Ureter (tissue), 1 donor: ENCODE measurements around the gene SOD2. TPM values are rescaled to one million over a fixed set of nuclear protein-coding genes. Genes with fewer than 3 reads are reported as not detected.
"Not testable (repeated sequence)": the region's sequence is repeated elsewhere in the genome, so short reads cannot be mapped to it uniquely, and the experiment has no call there.

Experiments used
- DNase-seq: peaks from one replicate; pipeline ENCODE4 v3.0.0-alpha.2; 2020; ENCODE audit warnings: low spot score
- total RNA-seq: library from RNA; stranded (reverse); gene quantifications from one replicate; pipeline ENCODE4 v1.2.4, GENCODE V29; 2023
- donor health status: DM: yes; HTN: yes; CAD: no.

The SOD2 gene
- total RNA-seq, 1 donor from 2014 or later: 238 TPM

DNA sequence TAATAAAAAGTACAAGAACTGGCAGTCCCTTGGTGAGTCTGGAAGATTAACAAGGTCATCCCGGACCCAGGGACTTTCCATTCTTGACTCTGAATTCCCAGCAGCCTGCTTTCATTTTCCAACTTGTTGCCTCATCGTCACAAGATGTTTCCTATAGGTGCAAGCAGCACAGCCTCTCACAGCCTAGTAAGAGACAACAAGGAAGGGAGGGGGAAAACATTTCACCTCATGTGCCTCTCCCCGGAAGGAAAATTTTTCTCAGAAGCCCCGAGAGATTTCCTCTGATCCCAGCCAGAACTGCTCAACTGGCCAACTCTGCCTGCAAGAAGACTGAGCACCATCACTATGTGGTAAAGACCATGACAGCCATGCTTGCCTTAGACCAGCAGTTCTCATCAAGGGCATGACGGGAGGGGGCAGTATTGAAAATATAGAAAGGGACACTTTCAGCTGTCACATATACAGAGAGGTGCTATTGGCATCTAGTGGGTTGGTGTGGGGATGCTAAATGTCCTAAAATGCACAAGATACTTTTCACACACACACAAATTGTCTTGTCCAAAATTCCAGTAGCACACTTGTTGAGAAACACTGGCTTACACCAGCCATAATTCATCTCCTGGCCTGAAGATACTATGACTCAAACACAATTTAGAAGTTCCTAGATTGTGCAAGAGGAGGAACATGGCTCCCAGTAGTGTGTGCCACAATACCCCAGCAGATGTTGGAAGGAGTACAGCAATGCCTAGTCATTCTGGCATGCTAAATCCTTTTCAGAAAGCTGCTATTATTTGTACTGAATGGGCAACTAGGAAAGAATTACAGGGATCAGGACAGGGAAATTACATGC is 23.4 kb upstream of the SOD2 start:
- DNase-seq: peak; percentile 59

DNA sequence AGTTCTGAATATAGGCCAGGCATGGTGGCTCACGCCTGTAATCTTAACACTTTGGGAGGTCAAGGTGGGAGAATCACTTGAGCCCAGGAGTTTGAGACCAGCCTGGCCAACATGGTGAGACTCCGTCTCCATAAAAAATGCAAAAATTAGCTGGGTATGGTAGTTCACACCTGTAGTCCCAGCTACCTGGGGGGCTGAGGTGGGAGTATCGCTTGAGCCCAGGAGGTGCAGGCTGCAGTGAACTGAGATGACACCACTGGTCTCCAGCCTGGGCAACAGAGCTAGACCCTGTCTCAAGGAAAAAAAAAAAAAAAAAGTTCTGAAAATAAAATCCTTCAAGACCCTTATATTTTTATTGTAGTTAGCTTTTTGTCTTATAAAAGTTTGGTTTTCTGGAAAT is 22.6 kb upstream of the SOD2 start:
- DNase-seq: no peak

DNA sequence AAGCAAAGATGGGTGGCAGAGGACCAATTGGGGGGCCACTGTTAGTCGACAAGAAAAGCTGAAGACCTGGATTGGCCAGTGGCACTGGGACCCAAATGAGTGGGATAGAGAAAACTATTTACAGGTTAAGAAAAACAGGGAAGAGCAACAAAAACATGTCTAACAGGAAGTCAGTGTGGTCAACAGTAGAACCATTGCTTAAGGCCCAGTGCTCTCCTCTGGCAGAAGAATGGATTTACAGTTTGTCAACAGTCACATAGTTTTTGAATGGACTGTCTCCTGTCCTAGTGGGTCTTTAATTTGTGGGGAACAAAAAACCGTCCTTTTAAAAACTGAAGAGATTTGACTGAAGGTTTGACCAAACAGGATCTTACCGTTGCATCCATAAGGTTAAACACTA is 22.1 kb upstream of the SOD2 start:
- no peak for DNase-seq

DNA sequence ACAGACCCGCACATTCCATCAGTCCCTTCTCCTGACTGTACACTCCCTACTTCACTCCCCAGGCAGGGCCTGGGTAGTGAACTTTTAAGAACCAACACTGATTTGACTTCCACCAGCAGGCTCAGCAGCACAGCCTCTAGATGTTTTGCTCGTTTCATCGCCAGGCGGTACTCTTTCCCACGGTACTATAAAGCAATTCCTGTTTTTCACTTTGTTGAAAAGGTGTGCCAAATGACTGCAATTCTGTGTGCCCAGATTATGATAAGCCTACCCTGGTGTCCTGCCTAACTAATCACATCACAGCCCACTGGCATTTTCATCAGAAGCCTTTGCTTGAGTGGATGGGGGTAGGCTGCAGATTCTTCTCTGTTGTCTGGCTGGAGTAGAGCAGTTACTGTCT is 21.4 kb upstream of the SOD2 start:
- DNase-seq: no peak

DNA sequence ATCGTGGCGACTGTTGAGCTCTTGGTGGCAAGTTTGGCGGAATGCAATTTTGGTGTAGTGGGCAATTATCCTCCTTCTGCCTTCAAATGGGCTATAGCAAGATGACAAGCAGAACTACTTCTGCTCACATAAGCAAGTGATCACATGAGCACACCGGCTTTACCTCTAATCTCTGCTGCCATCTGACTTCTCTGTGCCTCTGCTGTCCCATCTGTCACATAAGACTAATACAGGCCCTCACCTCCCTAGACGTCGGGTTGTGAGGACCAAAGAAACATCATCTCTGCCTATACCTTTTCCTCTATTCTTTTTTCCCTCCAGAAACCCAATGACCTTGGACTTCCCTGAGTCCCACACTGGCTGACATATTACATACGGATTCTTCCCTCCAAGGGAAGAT is 20.9 kb upstream of the SOD2 start:
- DNase-seq: no peak

DNA sequence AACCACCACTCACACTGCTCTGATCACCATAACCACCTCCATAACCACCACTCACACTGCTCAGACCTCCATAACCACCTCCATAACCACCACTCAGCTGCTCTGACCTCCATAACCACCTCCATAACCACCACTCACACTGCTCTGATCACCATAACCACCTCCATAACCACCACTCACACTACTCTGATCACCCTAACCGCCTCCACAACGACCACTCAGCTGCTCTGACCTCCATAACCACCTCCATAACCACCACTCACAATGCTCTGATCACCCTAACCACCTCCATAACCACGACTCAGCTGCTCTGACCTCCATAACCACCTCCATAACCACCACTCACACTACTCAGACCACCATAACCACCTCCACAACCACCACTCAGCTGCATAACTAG is 19.3 kb upstream of the SOD2 start:
- not testable (repeated sequence) for DNase-seq

DNA sequence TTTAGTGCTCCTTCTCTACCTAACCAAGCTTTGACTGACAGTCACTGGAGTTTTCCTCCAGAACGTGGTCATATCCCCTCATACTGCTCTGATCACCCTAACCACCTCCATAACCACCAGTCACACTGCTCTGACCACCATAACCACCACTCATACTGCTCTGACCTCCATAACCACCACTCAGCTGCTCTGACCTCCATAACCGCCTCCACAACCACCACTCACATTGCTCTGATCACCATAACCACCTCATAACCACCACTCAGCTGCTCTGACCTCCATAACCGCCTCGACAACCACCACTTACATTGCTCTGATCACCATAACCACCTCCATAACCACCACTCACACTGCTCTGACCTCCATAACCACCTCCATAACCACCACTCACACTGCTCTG is 17.6 kb upstream of the SOD2 start:
- not testable (repeated sequence) for DNase-seq

DNA sequence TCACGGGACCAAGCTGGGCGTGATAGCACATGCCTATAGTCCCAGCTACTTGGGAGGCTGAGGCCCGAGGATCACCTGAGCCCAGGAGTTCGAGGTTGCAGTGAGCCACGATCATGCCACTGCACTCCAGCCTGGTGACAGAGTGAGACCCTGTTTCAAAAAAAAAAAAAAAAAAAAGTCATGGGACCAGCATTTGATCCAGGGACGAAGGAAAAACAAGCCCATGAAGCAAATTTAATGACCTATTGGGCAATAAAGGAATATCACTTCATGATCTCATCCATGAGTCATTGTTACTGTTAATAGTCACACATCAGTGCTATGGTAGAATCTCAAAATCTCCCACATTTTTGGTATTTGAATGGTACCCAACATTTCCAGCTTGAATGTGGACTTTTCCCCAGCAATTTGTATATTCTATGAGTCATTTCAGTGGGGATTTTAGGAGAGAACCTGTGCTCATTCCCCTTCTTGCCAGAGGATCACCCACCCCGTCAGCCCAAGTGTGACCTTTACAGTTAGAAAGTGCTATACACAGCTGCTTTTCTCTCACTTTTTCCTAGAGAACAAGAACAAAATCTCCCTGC is 8.5 kb upstream of the SOD2 start:
- DNase-seq: no peak

DNA sequence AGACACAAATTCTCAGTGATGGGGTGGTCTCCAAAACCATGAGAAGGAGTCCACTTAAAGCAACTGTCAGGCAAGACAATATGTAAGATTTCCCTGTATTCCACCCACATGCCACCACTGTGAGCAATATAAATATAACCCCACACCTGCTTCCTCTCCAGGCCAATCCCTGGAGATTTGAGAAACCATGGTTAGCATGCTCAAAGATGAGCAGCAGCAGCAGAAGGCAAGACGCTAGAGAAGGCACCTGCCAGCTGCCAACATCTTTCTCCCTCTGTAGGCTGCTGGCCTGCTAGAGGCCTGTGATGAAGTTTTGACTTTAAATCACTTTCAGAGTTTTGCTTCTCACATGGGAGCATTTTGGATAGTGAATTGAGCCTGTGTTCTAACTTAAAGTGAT is 7.9 kb upstream of the SOD2 start:
- DNase-seq: no peak

DNA sequence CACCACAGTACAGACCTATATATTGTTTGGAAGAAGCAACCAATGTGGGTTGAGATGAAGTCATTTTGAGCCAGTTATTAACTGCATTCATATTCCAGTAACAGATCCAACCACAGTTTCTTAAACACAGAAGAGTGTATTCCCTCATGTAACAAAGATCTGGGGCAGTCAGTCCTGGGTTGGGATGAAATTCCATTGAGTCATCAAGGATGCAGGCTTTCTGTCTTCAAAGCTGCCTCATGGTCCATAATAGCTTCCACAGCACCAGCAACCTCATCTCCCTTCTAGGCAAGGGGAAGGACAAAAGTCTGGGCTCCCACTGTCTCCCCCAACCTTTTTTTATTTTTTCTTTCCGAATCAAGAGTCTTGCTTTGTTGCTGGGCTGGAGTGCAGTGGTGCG is 2.9 kb upstream of the SOD2 start:
- DNase-seq: no peak

DNA sequence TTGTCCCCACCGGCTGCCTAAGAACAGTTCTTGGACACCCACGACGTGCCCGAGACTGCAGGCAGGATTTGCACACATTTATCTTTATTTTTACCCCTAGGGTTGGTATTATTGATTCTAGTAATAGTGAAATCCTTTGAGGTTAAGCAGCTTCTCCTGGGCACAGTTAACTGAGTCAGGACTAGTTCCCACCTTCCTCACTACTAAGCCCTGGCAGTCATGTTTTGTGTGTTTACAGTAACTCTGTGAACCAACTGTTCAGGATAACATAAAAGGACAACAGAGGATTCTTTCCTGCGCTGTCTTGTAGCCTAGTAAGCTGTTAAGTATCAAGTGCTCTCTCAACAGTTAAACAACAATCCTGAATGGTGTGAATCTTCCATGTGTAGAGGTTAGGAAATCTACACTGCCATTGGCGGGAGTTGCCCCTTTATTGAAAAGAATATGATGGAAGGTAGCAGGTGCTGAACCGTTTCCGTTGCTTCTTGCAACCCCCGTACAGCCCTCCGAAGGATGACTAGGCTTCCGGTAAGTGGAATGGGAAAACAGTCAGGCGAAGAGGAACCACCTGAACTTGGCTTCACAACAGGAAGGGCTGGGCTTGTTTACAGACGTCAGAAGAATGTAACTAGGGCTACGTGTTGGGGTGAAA is 979 bp upstream of the SOD2 start:
- DNase-seq: peak; percentile 67

DNA sequence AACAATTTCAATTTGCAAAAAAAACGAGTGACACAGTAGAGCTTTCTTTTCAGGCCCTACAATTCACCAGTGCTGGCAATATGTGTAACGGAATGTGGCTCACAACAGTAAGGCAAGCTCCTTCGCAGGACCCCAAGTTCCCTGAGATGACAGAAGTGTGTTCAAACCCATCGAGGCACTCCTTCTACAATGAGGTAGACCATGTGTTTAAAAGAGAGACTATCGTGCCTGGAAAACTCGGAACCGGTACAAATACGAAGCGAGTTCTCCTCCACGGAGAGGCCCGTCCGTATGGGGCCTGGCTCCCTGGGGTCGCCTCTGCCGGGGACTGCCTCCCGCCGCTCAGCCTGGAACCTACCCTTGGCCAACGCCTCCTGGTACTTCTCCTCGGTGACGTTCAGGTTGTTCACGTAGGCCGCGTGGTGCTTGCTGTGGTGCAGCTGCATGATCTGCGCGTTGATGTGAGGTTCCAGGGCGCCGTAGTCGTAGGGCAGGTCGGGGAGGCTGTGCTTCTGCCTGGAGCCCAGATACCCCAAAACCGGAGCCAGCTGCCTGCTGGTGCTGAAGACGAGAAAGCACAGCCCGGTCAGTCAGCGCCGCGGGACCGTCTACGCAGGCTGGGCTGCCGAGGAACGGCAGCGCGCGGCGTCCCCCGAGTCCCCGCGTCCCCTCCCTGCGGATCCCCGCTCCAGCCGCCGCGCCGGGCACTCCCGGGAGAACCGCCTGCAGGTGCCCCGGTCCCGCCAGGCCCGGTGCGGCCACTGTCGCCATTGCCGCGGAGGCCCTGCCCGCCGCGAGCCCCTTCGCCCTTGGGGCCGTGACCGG is 526 bp downstream of the SOD2 start:
- DNase-seq: peak; percentile 57

DNA sequence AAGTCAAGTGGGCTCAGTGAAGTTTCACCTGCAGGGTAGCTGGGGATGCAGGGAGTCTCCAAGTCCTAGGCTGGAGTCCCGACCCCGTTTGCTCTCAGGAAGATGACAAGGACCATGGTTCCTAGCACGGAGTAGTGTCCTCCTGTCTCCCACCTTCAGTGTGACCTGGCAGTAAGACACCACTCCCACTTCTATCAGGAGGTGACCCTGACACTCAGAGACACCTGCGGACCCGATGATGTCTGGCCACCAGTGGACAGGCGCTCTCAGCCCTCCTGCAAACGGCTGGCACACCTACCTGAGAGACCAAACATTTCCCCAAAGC is 1.1 kb downstream of the SOD2 start:
- no peak for DNase-seq

DNA sequence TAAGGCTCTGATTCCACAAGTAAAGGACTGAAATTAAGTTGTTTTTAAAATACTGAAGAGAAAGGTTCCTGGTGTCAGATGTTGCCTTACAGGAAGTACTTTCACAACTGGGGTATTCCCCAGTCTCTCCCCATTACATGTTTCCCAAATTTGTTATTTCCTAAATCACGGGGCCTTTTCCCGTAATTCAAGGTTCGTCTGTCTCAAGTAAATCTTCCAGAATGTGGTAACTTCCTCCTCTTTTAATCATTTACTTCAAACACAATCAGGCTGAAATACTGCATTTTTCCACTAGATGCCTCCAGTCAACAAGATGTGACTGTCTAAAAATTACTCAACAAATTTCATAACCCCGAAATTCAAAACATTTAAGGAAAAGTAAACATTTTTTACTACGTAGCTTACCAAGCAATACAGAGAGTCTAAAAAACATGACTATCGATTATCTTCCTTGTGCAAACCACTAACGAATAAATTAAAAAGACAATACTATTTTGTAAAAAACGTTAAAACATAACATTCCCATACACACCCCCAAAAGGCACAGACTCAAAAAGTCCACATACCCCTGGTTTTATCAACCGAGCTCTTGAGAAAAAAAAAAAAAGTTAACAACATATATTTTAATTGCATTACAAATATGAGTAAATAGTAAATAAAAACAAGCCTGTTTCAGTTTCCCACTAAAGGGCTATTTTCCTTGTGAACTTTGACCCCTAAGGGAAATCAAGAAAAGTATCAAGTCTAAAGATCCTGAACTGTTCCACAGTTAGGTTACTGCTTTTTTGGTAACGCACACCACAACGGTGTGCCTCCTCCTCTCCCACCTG is 1.7 kb downstream of the SOD2 start:
- DNase-seq: peak; percentile 46

DNA sequence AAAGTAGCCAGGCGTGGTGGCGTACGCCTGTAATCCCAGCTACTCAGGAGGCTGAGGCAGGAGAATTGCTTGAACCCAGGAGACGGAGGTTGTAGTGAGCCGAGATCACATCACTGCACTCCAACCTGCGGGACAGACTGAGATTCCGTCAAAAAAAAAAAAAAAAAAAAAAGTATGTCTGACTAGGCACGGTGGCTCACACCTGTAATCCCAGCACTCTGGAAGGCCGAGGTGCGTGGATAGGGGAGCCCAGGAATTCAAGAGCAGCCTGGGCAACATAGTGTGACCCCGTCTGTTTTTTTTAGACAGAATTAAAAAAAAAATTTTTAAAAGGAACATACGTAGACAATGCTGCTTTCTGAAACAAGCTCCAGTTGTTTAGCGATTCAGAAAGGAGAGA is 2.9 kb downstream of the SOD2 start:
- not testable (repeated sequence) for DNase-seq

DNA sequence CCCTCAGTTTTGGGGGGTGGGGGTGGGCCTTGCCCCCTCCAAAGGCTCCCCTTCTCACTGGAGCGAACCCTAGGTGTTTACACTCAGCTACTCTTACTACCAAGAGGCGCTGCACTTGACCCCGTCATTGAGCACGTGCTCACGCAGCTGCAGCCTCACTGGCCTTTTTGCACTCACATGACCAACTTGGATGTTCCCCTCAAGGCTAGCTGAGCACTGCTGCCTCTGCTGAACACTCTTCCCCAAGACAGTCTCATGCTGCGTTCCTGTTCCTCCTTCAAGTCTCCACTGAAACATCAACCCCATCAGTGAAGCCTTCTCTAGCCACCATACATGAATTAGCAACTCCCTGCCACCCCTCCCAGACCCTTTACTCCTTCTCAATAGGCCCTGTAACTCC is 4.0 kb downstream of the SOD2 start:
- no peak for DNase-seq

DNA sequence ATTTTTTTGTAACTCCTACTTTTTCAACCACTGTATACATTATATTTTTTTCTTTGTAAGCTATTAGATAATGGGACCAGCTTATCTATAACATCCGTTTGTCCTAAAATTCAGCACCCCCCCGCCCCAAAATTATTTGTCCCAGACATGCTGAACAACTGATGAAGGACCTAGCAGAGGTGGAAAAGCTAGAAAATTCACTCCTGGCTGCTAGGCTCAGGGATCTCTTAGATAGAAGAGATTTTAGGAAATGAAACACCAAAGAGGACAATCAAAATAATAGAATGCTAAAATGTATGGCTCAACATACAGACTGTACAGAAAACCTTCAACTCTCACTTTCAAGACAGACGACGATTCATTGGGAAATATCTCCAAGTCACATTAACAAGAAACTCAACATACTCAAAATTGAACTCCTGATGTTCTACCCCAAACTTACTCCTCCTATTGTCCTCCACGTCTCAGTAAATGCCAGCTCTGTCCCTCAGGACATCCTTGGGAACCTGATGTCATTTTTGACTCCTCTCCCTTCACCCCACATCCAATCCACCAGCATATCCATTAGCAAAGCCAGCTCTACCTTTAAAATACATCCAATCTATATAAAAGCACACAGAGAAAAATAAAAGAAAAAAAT is 4.7 kb downstream of the SOD2 start:
- no peak for DNase-seq

DNA sequence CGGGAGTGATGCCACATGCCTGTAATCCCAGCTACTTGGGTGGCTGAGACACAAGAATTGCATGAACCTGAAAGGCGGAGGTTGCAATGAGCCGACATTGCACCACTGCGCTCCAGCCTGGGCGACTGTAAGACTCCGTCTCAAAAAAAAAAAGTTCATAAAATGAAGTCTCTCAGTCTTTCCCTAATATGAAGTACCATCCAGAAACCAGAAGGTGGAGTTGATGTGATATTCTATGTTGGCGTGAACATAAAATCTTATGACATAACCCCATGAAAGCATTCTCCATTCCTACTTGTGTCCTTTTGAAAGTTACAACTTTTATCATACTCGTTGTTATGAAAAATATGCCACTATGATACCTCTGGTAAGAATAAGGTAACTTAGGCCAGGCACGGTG is 5.7 kb downstream of the SOD2 start:
- no peak for DNase-seq

DNA sequence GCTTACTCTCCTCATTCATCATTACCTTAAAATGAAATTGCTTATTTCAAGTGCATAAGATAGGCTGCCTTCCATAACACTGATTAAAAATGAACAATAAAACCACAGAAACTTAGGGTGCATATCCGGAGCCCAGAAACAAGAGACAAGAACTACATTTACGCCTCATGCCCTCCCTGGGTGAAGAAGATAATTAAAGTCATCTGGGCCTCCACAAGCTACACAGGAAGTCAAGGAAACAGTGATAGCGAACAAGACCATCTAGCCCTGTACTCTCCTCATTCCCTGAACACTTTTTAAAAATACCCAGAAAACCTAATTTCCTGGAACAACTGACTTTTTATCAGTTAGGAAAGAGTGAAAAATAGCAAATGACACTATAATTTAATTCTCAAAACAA is 6.3 kb downstream of the SOD2 start:
- DNase-seq: no peak

DNA sequence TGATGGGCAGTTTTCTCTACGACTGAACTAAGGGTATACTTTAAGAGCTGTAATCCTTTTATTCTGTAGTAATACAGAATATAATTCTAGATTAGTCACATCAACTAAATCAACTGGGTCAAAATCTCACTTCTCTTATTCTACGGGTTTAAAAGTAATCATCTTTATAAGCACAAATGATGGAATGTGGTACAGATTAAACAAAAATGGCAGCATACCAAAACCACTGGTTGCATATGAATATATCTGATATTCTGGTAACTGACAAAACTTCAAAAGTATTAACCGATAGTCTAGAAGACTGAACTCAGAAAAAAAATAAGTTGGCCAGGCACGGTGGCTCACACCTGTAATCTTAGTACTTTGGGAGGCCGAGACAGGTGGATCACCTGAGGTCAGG is 7.0 kb downstream of the SOD2 start:
- no peak for DNase-seq

DNA sequence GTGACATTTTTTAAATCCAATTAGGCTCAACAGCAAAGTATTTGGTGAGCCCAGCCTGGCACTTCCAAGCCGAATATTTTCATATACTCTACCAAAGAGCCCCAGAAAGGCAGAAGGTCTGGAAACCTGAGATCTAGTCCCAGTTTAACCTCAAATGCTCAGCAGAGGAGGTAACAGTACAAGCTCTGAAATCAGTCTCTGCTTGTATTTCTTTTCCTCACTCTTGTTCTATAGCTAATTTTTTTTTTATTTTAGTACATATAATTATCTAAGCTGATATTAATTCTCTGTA is 9.1 kb downstream of the SOD2 start:
- DNase-seq: no peak
